ENCODE measurements around the gene CACNA1D.

DNA sequence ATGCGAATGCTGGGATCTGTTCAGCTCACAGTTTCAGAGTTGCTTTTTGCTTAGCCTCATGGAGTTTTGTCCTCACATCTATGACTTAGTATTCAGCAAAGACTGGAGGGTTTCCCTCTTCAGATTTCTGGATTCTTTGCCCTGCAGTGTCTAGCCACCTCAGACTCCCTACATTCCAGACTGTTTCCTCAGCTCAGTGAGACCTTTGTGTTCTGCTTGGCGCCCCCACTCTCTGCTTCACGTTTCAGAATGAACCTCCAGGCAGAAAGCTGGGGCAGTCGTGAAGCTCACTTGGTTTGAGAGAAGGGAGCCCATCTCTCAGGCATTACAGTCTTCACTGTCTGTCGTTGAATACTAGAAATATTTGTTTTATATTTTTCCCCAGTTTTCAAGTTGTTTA, 118.1 kb downstream of the CACNA1D start:
- TF ChIP-seq, protein P1, sequence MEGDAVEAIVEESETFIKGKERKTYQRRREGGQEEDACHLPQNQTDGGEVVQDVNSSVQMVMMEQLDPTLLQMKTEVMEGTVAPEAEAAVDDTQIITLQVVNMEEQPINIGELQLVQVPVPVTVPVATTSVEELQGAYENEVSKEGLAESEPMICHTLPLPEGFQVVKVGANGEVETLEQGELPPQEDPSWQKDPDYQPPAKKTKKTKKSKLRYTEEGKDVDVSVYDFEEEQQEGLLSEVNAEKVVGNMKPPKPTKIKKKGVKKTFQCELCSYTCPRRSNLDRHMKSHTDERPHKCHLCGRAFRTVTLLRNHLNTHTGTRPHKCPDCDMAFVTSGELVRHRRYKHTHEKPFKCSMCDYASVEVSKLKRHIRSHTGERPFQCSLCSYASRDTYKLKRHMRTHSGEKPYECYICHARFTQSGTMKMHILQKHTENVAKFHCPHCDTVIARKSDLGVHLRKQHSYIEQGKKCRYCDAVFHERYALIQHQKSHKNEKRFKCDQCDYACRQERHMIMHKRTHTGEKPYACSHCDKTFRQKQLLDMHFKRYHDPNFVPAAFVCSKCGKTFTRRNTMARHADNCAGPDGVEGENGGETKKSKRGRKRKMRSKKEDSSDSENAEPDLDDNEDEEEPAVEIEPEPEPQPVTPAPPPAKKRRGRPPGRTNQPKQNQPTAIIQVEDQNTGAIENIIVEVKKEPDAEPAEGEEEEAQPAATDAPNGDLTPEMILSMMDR (IDR thresholded peaks at IDR 0.05; ENCODE audit: poor library complexity) = no peak
- TF ChIP-seq EZH2 (IDR thresholded peaks at IDR 0.05; ENCODE audit: borderline replicate concordance) = no peak
